H9 (cell line): Measurements from ENCODE around the gene NEXN. TPM values are rescaled to one million over a fixed set of nuclear protein-coding genes. Genes with fewer than 3 reads are reported as not detected.
A peak's percentile ranks its signal among the peaks of the same experiment; 100 is the strongest.

ENCODE experiments used
- DNase-seq: peaks from one replicate; pipeline ENCODE4 v3.0.0-alpha.2; 2017
- H2AFZ ChIP-seq: one replicate; pipeline ENCODE4 v1.6.1; 2013; ENCODE audit warnings: mild to moderate bottlenecking, low read length, control low read depth, moderate library complexity
- H2AK5ac ChIP-seq: 2 replicates; pipeline ENCODE4 v1.6.1; 2013; ENCODE audit warnings: low read length, control low read depth, mixed read lengths; ENCODE audit not compliant: insufficient read length
- H2BK120ac ChIP-seq: one replicate; pipeline ENCODE4 v1.6.1; 2013; ENCODE audit warnings: low read depth, mild to moderate bottlenecking, low read length, control low read depth, inconsistent platforms; ENCODE audit not compliant: poor library complexity, severe bottlenecking
- H2BK12ac ChIP-seq: 2 replicates; pipeline ENCODE4 v1.6.1; 2013; ENCODE audit warnings: low read length, control low read depth, mixed read lengths, low read depth; ENCODE audit not compliant: insufficient read length
- H2BK15ac ChIP-seq: 2 replicates; pipeline ENCODE4 v1.6.1; 2013; ENCODE audit warnings: low read depth, low read length, control low read depth
- H2BK20ac ChIP-seq: one replicate; pipeline ENCODE4 v1.6.1; 2013; ENCODE audit warnings: low read depth, mild to moderate bottlenecking, low read length, control low read depth, inconsistent platforms; ENCODE audit not compliant: poor library complexity, severe bottlenecking
- H2BK5ac ChIP-seq: 2 replicates; pipeline ENCODE4 v1.6.1; 2013; ENCODE audit warnings: low read length, control low read depth, mixed read lengths; ENCODE audit not compliant: insufficient read length
- H3K14ac ChIP-seq: 2 replicates; pipeline ENCODE4 v1.6.1; 2013; ENCODE audit warnings: low read length, control low read depth; ENCODE audit not compliant: insufficient read depth
- H3K18ac ChIP-seq: 2 replicates; pipeline ENCODE4 v1.6.1; 2013; ENCODE audit warnings: low read depth, mild to moderate bottlenecking, mixed read lengths, low read length, control low read depth; ENCODE audit not compliant: insufficient read length
- H3K23ac ChIP-seq: 2 replicates; pipeline ENCODE4 v1.6.1; 2013; ENCODE audit warnings: low read length, control low read depth, mixed read lengths, low read depth; ENCODE audit not compliant: insufficient read length
- H3K23me2 ChIP-seq: 2 replicates; pipeline ENCODE4 v1.6.1; 2013; ENCODE audit warnings: low read depth, mild to moderate bottlenecking, mixed read lengths, low read length, control low read depth; ENCODE audit not compliant: insufficient read length, poor library complexity, severe bottlenecking
- H3K27ac ChIP-seq: 2 replicates; pipeline ENCODE4 v1.5.1; 2013; ENCODE audit warnings: low read length, control low read depth, mixed read lengths, low read depth; ENCODE audit not compliant: insufficient read length
- H3K27me3 ChIP-seq: 2 replicates; pipeline ENCODE4 v1.6.1; 2013; ENCODE audit warnings: low read length, control low read depth, inconsistent platforms; ENCODE audit not compliant: insufficient read depth
- H3K4ac ChIP-seq: 2 replicates; pipeline ENCODE4 v1.6.1; 2013; ENCODE audit warnings: low read depth, mild to moderate bottlenecking, control low read depth, inconsistent platforms, low read length, moderate library complexity
- H3K4me1 ChIP-seq: 2 replicates; pipeline ENCODE4 v1.6.1; 2013; ENCODE audit warnings: low read length, control low read depth, inconsistent platforms; ENCODE audit not compliant: insufficient read depth
- H3K4me2 ChIP-seq: 2 replicates; pipeline ENCODE4 v1.6.1; 2013; ENCODE audit warnings: low read length, control low read depth, mixed read lengths; ENCODE audit not compliant: insufficient read length, insufficient read depth
- H3K56ac ChIP-seq: 2 replicates; pipeline ENCODE4 v1.6.1; 2013; ENCODE audit warnings: low read depth, mild to moderate bottlenecking, mixed read lengths, low read length, control low read depth; ENCODE audit not compliant: insufficient read length
- H3K79me1 ChIP-seq: 2 replicates; pipeline ENCODE4 v1.6.1; 2013; ENCODE audit warnings: low read depth, mild to moderate bottlenecking, moderate library complexity, low read length, control low read depth, inconsistent platforms; ENCODE audit not compliant: insufficient read depth, poor library complexity, severe bottlenecking
- H3K79me2 ChIP-seq: 2 replicates; pipeline ENCODE4 v1.6.1; 2013; ENCODE audit warnings: low read length, control low read depth, inconsistent platforms; ENCODE audit not compliant: insufficient read depth
- H3K9ac ChIP-seq: 2 replicates; pipeline ENCODE4 v1.6.1; 2013; ENCODE audit warnings: low read length, control low read depth, mixed read lengths; ENCODE audit not compliant: insufficient read length; ENCODE audit errors: extremely low read depth
- H3K9me3 ChIP-seq: one replicate; pipeline ENCODE4 v1.6.1; 2013; ENCODE audit warnings: low read depth, low read length, inconsistent platforms; ENCODE audit not compliant: control insufficient read depth
- H3T11ph ChIP-seq: one replicate; pipeline ENCODE4 v1.6.1; 2013; ENCODE audit warnings: mild to moderate bottlenecking, low read length, control low read depth, inconsistent platforms
- H4K20me1 ChIP-seq: one replicate; pipeline ENCODE4 v1.6.1; 2013; ENCODE audit not compliant: control insufficient read depth, insufficient read length, insufficient read depth
- H4K5ac ChIP-seq: 2 replicates; pipeline ENCODE4 v1.6.1; 2013; ENCODE audit warnings: low read depth, mild to moderate bottlenecking, mixed read lengths, low read length, control low read depth; ENCODE audit not compliant: insufficient read length
- H4K8ac ChIP-seq: replicated peaks from 2 replicates; pipeline ENCODE4 v1.6.1; 2013; ENCODE audit warnings: low read length, control low read depth, mixed read lengths, low read depth; ENCODE audit not compliant: insufficient read length
- H4K91ac ChIP-seq: 2 replicates; pipeline ENCODE4 v1.6.1; 2013; ENCODE audit warnings: low read depth, mild to moderate bottlenecking, moderate library complexity, mixed read lengths, low read length, control low read depth; ENCODE audit not compliant: insufficient read length
- H3K27ac Mint-ChIP-seq, 3 experiments: 2 replicates in 2 of 3; 3 replicates in 1 of 3; pipeline ENCODE4 v1.8.0; 2020 to 2021; ENCODE audit warnings: mixed read lengths in 3 of 3, mild to moderate bottlenecking in 1 of 3, moderate library complexity in 1 of 3
- H3K27me3 Mint-ChIP-seq: 2 replicates; pipeline ENCODE4 v1.8.0; 2021; ENCODE audit warnings: low read depth, mild to moderate bottlenecking, moderate library complexity, mixed read lengths
- H3K36me3 Mint-ChIP-seq, 3 experiments: 2 replicates in 2 of 3; 3 replicates in 1 of 3; pipeline ENCODE4 v1.8.0; 2020 to 2021; ENCODE audit warnings: low read depth in 3 of 3, mixed read lengths in 3 of 3; ENCODE audit not compliant: insufficient read depth in 1 of 3
- H3K4me1 Mint-ChIP-seq, 2 experiments: 2 replicates each; pipeline ENCODE4 v1.8.0; 2020; ENCODE audit warnings: mixed read lengths in 2 of 2
- H3K4me3 Mint-ChIP-seq, 2 experiments: 2 replicates in 1 of 2; 3 replicates in 1 of 2; pipeline ENCODE4 v1.8.0; 2020 to 2021; ENCODE audit warnings: mild to moderate bottlenecking in 2 of 2, mixed read lengths in 2 of 2, moderate library complexity in 1 of 2
- H3K9me3 Mint-ChIP-seq, 2 experiments: 2 replicates in 1 of 2; 3 replicates in 1 of 2; pipeline ENCODE4 v1.8.0; 2020; ENCODE audit warnings: mild to moderate bottlenecking in 2 of 2, mixed read lengths in 2 of 2, moderate library complexity in 1 of 2
- WGBS: extraction: QIAGEN DNeasy Blood & Tissue Kit; methylation state at CpG from one replicate; pipeline ENCODE4 v1.1.7; 2013; ENCODE audit warnings: missing lambda C conversion rate, low lambda C conversion rate, mixed read lengths; ENCODE audit not compliant: insufficient read length; ENCODE audit errors: extremely low coverage; 5-methylcytosine and 5-hydroxymethylcytosine counted together
- total RNA-seq: library from RNA; stranded (reverse); gene quantifications from 2 replicates; pipeline ENCODE4 v1.2.1, GENCODE V29; 2021
- TF ChIP-seq, protein P1 (sequence below): fragments of 200-600 bp; sonication (generic); conservative IDR thresholded peaks from 3 replicates; pipeline ENCODE4 v1.8.0; 2021; ENCODE audit warnings: antibody characterized with exemption, mild to moderate bottlenecking

The NEXN gene
- total RNA-seq, 1 experiment from 2014 or later = 3.2 TPM

DNA sequence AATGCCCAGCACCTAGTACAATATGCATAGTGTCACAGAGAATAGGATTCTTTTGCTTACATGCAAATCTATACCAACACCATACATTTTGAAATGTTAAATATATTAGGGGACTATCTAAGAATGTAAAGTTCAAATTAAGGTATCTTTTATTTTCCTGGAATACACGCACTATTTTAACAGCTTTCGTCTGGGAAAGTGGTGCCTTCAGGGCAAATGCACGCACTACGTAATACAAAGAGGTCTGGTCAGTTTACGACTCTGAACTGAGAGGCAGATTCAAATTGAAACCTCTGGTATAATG, 89.5 kb downstream of the NEXN start:
- Histone ChIP-seq H2AK5ac (peak overlapping the region; percentile 86), H3K79me1 (no peaks in the 10 kb centered on the region), H3K9ac (peak overlapping the region; percentile 100), H4K8ac (peak overlapping the region; percentile 99), H4K20me1 (no peaks in the 10 kb centered on the region), H3T11ph (no peak overlapping the region), H3K27me3 (no peaks in the 10 kb centered on the region), H4K91ac (no peak overlapping the region), H4K5ac (peak overlapping the region; percentile 99), H3K27ac (peak overlapping the region; percentile 87), H3K56ac (peak overlapping the region; percentile 99), H2BK12ac (no peak overlapping the region), H3K4me2 (peak overlapping the region; percentile 86), H3K4ac (no peak overlapping the region), H2BK120ac (no peak overlapping the region), H3K23ac (no peak overlapping the region), H3K4me1 (no peaks in the 10 kb centered on the region; the same call in 1 of the 2 replicates), H3K9me3 (no peaks in the 10 kb centered on the region), H2BK15ac (no peak overlapping the region), H2BK20ac (no peak overlapping the region), H3K14ac (no peak overlapping the region; the same call in 1 of the 2 replicates), H3K23me2 (peaks cover 6% of the 10 kb centered on the region), H2AFZ (no peak overlapping the region), H3K18ac (no peak overlapping the region), H2BK5ac (no peak overlapping the region), H3K79me2 (peaks cover 55% of the 10 kb centered on the region; the same call in 1 of the 2 replicates)
- H3K27ac Mint-ChIP-seq = no peak overlapping the region
- TF ChIP-seq, protein P1, sequence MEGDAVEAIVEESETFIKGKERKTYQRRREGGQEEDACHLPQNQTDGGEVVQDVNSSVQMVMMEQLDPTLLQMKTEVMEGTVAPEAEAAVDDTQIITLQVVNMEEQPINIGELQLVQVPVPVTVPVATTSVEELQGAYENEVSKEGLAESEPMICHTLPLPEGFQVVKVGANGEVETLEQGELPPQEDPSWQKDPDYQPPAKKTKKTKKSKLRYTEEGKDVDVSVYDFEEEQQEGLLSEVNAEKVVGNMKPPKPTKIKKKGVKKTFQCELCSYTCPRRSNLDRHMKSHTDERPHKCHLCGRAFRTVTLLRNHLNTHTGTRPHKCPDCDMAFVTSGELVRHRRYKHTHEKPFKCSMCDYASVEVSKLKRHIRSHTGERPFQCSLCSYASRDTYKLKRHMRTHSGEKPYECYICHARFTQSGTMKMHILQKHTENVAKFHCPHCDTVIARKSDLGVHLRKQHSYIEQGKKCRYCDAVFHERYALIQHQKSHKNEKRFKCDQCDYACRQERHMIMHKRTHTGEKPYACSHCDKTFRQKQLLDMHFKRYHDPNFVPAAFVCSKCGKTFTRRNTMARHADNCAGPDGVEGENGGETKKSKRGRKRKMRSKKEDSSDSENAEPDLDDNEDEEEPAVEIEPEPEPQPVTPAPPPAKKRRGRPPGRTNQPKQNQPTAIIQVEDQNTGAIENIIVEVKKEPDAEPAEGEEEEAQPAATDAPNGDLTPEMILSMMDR = no peak
- H3K4me1 Mint-ChIP-seq = peaks cover 40 to 46% of the 10 kb centered on the region in 2 experiments
- no peak overlapping the region for H3K4me3 Mint-ChIP-seq
- H3K36me3 Mint-ChIP-seq = peaks cover 15 to 22% (median 22%) of the 10 kb centered on the region in 3 experiments
- DNase-seq = no peak
- no CpG with 5 or more reads among the region's 5 CpGs for WGBS
- no peaks in the 10 kb centered on the region for H3K9me3 Mint-ChIP-seq
- no peaks in the 10 kb centered on the region for H3K27me3 Mint-ChIP-seq
